GM18870 (cell line): ENCODE measurements around the gene H2AZ2.
"Not testable (repeated sequence)": the region's sequence is repeated elsewhere in the genome, so short reads cannot be mapped to it uniquely, and the experiment has no call there.

ENCODE experiments used
- ATAC-seq: cut with Tn5 transposase; IDR thresholded peaks from one replicate; pipeline ENCODE4 v1.9.1; 2021; ENCODE audit warnings: moderate library complexity; ENCODE audit not compliant: unreplicated experiment

The H2AZ2 gene

GRCh38 chr7:44789990-44790389 is 57.9 kb downstream of the H2AZ2 start:
- ATAC-seq: no peak

GRCh38 chr7:44787762-44788161 is 60.1 kb downstream of the H2AZ2 start:
- ATAC-seq: no peak

GRCh38 chr7:44787041-44787440 is 60.8 kb downstream of the H2AZ2 start:
- no peak for ATAC-seq

- ATAC-seq: not testable (repeated sequence)
These were observed 62.7 kb downstream of the H2AZ2 start for GRCh38 chr7:44785218-44785617.

GRCh38 chr7:44784364-44784763 is 63.5 kb downstream of the H2AZ2 start:
- no peak for ATAC-seq

GRCh38 chr7:44783407-44783806 is 64.5 kb downstream of the H2AZ2 start:
- no peak for ATAC-seq

GRCh38 chr7:44782460-44782859 is 65.4 kb downstream of the H2AZ2 start:
- ATAC-seq: no peak
